DMS53 (cell line): Measurements from ENCODE around the gene MTPN.

Experiments used
- DNase-seq: peaks from one replicate; lab custom pipeline; 2025; lab: John Stamatoyannopoulos, UW

MTPN gene

GRCh38 chr7:135884495-135885232, 92.5 kb downstream of the MTPN start:
- no peak for DNase-seq

GRCh38 chr7:135879233-135879632, 97.9 kb downstream of the MTPN start:
- no peak for DNase-seq

- DNase-seq = no peak
Observed at GRCh38 chr7:135878284-135878683, 98.9 kb downstream of the MTPN start.

DNA sequence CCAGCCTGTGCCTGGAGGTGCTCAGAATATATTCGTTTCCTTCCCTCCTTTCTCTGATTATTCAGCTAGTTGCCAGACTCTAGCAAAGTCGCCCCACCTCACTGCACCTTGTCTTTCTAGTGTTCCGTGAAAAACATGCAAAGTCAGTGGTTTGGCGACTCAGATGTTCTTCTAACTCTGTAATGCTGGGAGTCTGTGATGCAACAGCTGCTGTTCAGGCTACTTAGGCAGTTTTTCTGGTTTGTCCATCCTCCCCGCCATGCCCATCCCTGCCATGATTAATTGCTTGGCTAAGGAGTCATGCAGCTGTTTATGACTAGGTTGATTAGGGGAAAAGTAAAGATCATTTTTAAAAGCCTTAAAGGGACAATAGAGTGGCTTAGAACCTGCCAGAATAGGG, 99.4 kb downstream of the MTPN start:
- DNase-seq = peak; percentile 65
